K562 (cell line): ENCODE measurements around the gene SLC24A3. TPM values are rescaled to one million over a fixed set of nuclear protein-coding genes. Genes with fewer than 3 reads are reported as not detected.

Experiments used
- ATAC-seq: fragments of 200-7000 bp; cut with Tn5 transposase; 3 replicates; pipeline ENCODE4 v1.9.1; 2020; ENCODE audit warnings: moderate library complexity
- BruUV-seq: library from RNA; stranded (reverse); fragments of 400-500 nt; replicated peaks from 2 replicates; lab custom pipeline; 2021; lab: Mats Ljungman, UMichigan
- CTCF ChIA-PET: fragments of 300-600 bp; formaldehyde crosslinking; extraction: SDS; loops from one replicate; lab custom pipeline; 2021; ENCODE audit warnings: low intra/inter-chr PET ratio; lab: Yijun Ruan, JAX
- POLR2A ChIA-PET: fragments of 300-600, 350-650 bp; sonication (Branson Sonifier 250); formaldehyde crosslinking; extraction: SDS; loops from one replicate; lab custom pipeline; 2021; ENCODE audit warnings: antibody characterized with exemption, inconsistent platforms; lab: Yijun Ruan, JAX
- DNase-seq, 4 experiments: peaks; one replicate each; pipeline versions ENCODE4 v3.0.0 to v3.0.0-alpha.2; 2011 to 2018; ENCODE audit warnings: low spot score in 3 of 4, mixed read lengths in 3 of 4; ENCODE audit errors: extremely low read depth in 1 of 4
- FAIRE-seq: peaks from 2 replicates; lab custom pipeline; 2011; peaks lifted over from hg19 to GRCh38; lab: Jason Lieb, UNC
- H2AFZ ChIP-seq: 2 replicates; pipeline ENCODE4 v1.6.0; 2011; ENCODE audit warnings: low read depth, low read length, control low read depth, inconsistent platforms
- H3K27ac ChIP-seq: fragments of 200-600 bp; 3 replicates; pipeline ENCODE4 v1.8.0; 2011; ENCODE audit warnings: low read depth, mild to moderate bottlenecking, control low read depth, inconsistent platforms, low read length, moderate library complexity, mixed read lengths; ENCODE audit errors: extremely low read depth
- H3K27me3 ChIP-seq, 2 experiments: fragments of 300-600 bp in 1 of 2; 2 replicates in 1 of 2; 3 replicates in 1 of 2; pipeline versions ENCODE4 v1.6.0 to v1.8.0; 2011; ENCODE audit warnings: inconsistent platforms in 2 of 2, low read length in 2 of 2, mild to moderate bottlenecking in 1 of 2, mixed read lengths in 1 of 2, moderate library complexity in 1 of 2; ENCODE audit not compliant: control insufficient read depth in 2 of 2, insufficient read depth in 2 of 2
- H3K36me3 ChIP-seq: fragments of 300-600 bp; 3 replicates; pipeline ENCODE4 v1.8.0; 2011; ENCODE audit warnings: mild to moderate bottlenecking, low read length, inconsistent platforms; ENCODE audit not compliant: control insufficient read depth, insufficient read depth
- H3K4me1 ChIP-seq, 2 experiments: fragments of 200-600 bp in 1 of 2; replicated peaks in 1 of 2; 2 replicates in 1 of 2; 3 replicates in 1 of 2; pipeline versions ENCODE4 v1.5.1 to v1.8.0; 2011; ENCODE audit warnings: inconsistent platforms in 2 of 2, low read length in 2 of 2, mild to moderate bottlenecking in 1 of 2, mixed read lengths in 1 of 2, moderate library complexity in 1 of 2; ENCODE audit not compliant: control insufficient read depth in 2 of 2, insufficient read depth in 2 of 2
- H3K4me2 ChIP-seq: 2 replicates; pipeline ENCODE4 v1.6.1; 2011; ENCODE audit warnings: low read length, control low read depth, inconsistent platforms, mixed read lengths; ENCODE audit not compliant: insufficient read depth
- H3K4me3 ChIP-seq: fragments of 200-600 bp; sonication (generic), shearing (Covaris generic); 2 replicates; pipeline ENCODE4 v1.5.1; 2016; ENCODE audit warnings: control low read depth, inconsistent platforms
- H3K79me2 ChIP-seq: fragments of 200-600 bp; 3 replicates; pipeline ENCODE4 v1.8.0; 2011; ENCODE audit warnings: low read length, inconsistent platforms; ENCODE audit not compliant: control insufficient read depth, insufficient read depth
- H3K9ac ChIP-seq, 2 experiments: 2 replicates each; pipeline versions ENCODE4 v1.6.0 to v1.6.1; 2011; ENCODE audit warnings: low read depth in 2 of 2, low read length in 2 of 2, control low read depth in 1 of 2, inconsistent platforms in 1 of 2, mild to moderate bottlenecking in 1 of 2, mixed read lengths in 1 of 2; ENCODE audit not compliant: insufficient read depth in 1 of 2
- H3K9me1 ChIP-seq: one replicate; pipeline ENCODE4 v1.6.0; 2011; ENCODE audit warnings: inconsistent platforms, mild to moderate bottlenecking, low read length, moderate library complexity; ENCODE audit not compliant: control insufficient read depth, insufficient read depth
- H3K9me3 ChIP-seq: replicated peaks from 2 replicates; pipeline ENCODE4 v1.5.1; 2011; ENCODE audit warnings: low read depth, low read length, inconsistent platforms; ENCODE audit not compliant: control insufficient read depth, insufficient read depth
- H4K20me1 ChIP-seq: replicated peaks from 2 replicates; pipeline ENCODE4 v1.6.1; 2011; ENCODE audit warnings: low read length, inconsistent platforms, mixed read lengths; ENCODE audit not compliant: control insufficient read depth, insufficient read depth
- CHD1 ChIP-seq: fragments of 200-600 bp; sonication (generic); IDR thresholded peaks from one replicate; pipeline ENCODE4 v1.6.1; 2012; ENCODE audit warnings: mild to moderate bottlenecking, moderate library complexity, low read length, inconsistent platforms
- GABPB1 ChIP-seq: sonication (generic); formaldehyde crosslinking; IDR thresholded peaks from 2 replicates; pipeline ENCODE4 v1.8.0; 2022; ENCODE audit warnings: mild to moderate bottlenecking, missing genetic modification reagents
- HDAC1 ChIP-seq, 2 experiments: fragments of 450-650 bp; IDR thresholded peaks; 2 replicates each; pipeline ENCODE4 v1.6.1; 2016 to 2017; ENCODE audit warnings: inconsistent platforms in 1 of 2, mild to moderate bottlenecking in 1 of 2, moderate library complexity in 1 of 2
- NFATC3 ChIP-seq: fragments of 450-650 bp; IDR thresholded peaks from 2 replicates; pipeline ENCODE4 v1.6.1; 2017; ENCODE audit warnings: mild to moderate bottlenecking
- WGBS: fragments of 100-300 bp; shearing (Covaris generic); methylation state at CpG from one replicate; pipeline ENCODE4 v1.1.6; 2016; ENCODE audit warnings: low coverage, mixed read lengths; ENCODE audit not compliant: insufficient coverage; ENCODE audit errors: missing lambda C conversion rate; 5-methylcytosine and 5-hydroxymethylcytosine counted together
- in situ Hi-C: fragments of 300-500 bp; cut with MboI; formaldehyde crosslinking; loops from 4 replicates; pipeline ENCODE4 v1.15.0; 2018; ENCODE audit warnings: inconsistent platforms, mixed read lengths
- intact Hi-C: fragments of 100-400 bp; cut with micrococcal nuclease; formaldehyde crosslinking; loops from 2 replicates; pipeline ENCODE4 v1.14.2; 2022
- polyA plus RNA-seq, 8 experiments: library from polyadenylated mRNA; depleted of rRNA in 4 of 8; stranded (reverse) in 5 of 8; unstranded in 3 of 8; fragments of >200 nt; fragmentation: Nextera tagmentation in 2 of 8; fragmentation: Illumina TruSeq in 1 of 8; extraction: Ambion mirVana in 2 of 8; extraction: Trizol in 1 of 8; gene quantifications; 2 replicates each; pipeline versions ENCODE4 v1.2.1 to v1.2.3, GENCODE V29; 2011 to 2014; ENCODE audit warnings: inconsistent platforms in 1 of 8, missing spikeins in 1 of 8
- total RNA-seq, 7 experiments: library from RNA; depleted of rRNA in 6 of 7; stranded (reverse); fragments of >200 nt in 6 of 7; fragmentation: Illumina TruSeq in 2 of 7; extraction: Trizol in 2 of 7; gene quantifications; 2 replicates each; pipeline versions ENCODE4 v1.2.1 to v1.2.3, GENCODE V29; 2011 to 2021; ENCODE audit warnings: low replicate concordance in 1 of 7
- TF ChIP-seq, protein P1 (sequence below): fragments of 450-650 bp; IDR thresholded peaks from 2 replicates; pipeline ENCODE4 v1.6.1; 2016

Gene SLC24A3
- total and polyA plus RNA-seq, 9 of the 15 experiments (the other 6 are each of a cell fraction or from before 2014, with no cell fraction given) = not detected

DNA sequence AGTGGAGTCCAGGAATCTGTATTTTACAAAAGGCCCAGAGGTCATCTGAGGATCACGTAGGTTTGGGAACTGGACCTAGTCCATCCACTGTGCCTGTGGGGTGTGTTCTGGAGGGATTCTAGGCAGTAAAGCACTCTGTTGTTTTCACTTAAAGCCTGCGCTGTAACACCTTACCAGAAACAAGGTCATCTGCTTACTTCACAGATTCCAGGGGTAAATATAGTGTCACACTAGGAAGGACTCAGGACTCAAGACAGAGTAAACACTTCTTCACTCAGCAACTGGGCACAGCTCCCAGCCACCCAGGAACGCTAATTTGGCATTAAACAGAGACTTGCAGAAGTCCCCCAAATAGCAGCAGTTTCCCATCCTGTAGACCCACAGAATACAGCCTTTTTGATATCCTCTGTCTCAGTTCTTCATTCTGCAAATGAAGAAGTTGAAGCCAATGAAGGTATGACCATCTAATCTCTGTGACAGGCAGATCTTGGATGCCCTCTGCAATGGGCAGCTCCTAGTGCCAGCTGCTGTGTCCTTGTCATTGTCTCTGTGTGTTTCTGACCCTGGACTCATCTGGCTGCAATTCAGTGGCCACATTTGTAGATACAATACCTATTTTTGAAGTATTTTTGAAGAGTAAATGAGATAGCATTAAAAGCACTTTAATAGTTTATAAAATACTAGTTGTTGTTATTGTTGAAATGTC lies 129.1 kb downstream of the SLC24A3 start:
- no peak overlapping the region for H3K9ac ChIP-seq
- WGBS = 0% methylated on average over 3 of the region's 3 CpGs
- no peaks in the 10 kb centered on the region for H4K20me1 ChIP-seq
- H3K27me3 ChIP-seq = no peaks in the 10 kb centered on the region
- no peak overlapping the region for H2AFZ ChIP-seq
- FAIRE-seq = no peak
- ATAC-seq = no peak
- no peaks in the 10 kb centered on the region for H3K9me1 ChIP-seq
- no peaks in the 10 kb centered on the region for H3K79me2 ChIP-seq
- DNase-seq = no peak
- in situ Hi-C loops = no loop called here
- POLR2A ChIA-PET = interaction anchor here (0.6 kb wide), 1 partner anchor 35 kb away, joined by 4 read pairs; no protein-coding TSS in a partner anchor
- no peak overlapping the region for H3K27ac ChIP-seq
- H3K9me3 ChIP-seq = no peaks in the 10 kb centered on the region
- CTCF ChIA-PET = no interaction called here
- no peaks in the 10 kb centered on the region for H3K4me1 ChIP-seq
- no peak overlapping the region for H3K4me3 ChIP-seq
- H3K4me2 ChIP-seq = no peak overlapping the region
- TF ChIP-seq CHD1 (no peak), GABPB1 (CRISPR knock-in tag) (no peak), HDAC1 (IDR thresholded peaks at IDR 0.05) (no peak), NFATC3 (no peak)
- TF ChIP-seq, protein P1, sequence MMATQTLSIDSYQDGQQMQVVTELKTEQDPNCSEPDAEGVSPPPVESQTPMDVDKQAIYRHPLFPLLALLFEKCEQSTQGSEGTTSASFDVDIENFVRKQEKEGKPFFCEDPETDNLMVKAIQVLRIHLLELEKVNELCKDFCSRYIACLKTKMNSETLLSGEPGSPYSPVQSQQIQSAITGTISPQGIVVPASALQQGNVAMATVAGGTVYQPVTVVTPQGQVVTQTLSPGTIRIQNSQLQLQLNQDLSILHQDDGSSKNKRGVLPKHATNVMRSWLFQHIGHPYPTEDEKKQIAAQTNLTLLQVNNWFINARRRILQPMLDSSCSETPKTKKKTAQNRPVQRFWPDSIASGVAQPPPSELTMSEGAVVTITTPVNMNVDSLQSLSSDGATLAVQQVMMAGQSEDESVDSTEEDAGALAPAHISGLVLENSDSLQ = no peak
- TF ChIP-seq, all 486 proteins: peak for 0
- intact Hi-C loops = no loop called here
- BruUV-seq = no TSS peak
- no peaks in the 10 kb centered on the region for H3K36me3 ChIP-seq
